ENCODE results near the gene POLR2H. TPM values are rescaled to one million over a fixed set of nuclear protein-coding genes. Genes with fewer than 3 reads are reported as not detected.
A peak's percentile ranks its signal among the peaks of the same experiment; 100 is the strongest.

POLR2H gene
- polyA plus RNA-seq, 6 donors from 2014 or later: 34.4 to 61.0 (median 49.1) TPM

- H3K4me1 Mint-ChIP-seq: peaks cover 13 to 25% (median 19%) of the 10 kb centered on the region in 3 donors
- DNase-seq: no peak
- no peaks in the 10 kb centered on the region for H3K9me3 Mint-ChIP-seq
- peaks cover 0 to 11% (median 5%) of the 10 kb centered on the region in 3 donors for H3K27me3 Mint-ChIP-seq
- ATAC-seq (ENCODE audit: low read depth in 2 of 2): no peak
- no peak overlapping the region for H3K27ac Mint-ChIP-seq
- H3K4me3 Mint-ChIP-seq: peak overlapping the region in 1 of 8 donors; percentile 78
- no peaks in the 10 kb centered on the region for H3K36me3 Mint-ChIP-seq
Measured at GRCh38 chr3:184358921-184359350, 2.6 kb upstream of the POLR2H start.

DNA sequence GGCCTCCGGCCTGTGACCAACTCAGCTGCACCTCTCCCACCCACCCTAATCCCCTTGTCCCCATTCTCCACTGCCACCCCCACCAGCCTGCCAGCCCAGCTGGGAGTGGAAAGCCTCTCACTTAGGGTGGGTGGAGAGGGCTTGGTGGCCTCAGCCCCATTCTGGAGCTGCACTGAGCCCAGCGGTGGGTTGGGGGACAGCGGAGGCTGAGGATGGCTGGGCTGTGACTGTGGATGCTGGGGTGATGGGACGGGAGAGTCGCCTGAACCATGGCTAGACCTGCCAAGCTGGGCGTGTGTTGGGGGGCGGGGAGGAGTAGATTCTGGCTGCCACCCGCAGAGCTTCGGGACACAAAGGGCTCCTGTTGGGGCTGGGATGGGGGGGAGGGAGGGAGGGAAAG, 1.9 kb upstream of the POLR2H start:
- Mint-ChIP-seq H3K36me3 (no peaks in the 10 kb centered on the region), H3K27me3 (peaks cover 0 to 11% (median 5%) of the 10 kb centered on the region in 3 donors)
- no peak for ATAC-seq (ENCODE audit: low read depth in 2 of 2)

GRCh38 chr3:184360070-184360928, 1.2 kb upstream of the POLR2H start:
- H3K27me3 Mint-ChIP-seq: peaks cover 0 to 11% (median 5%) of the 10 kb centered on the region in 3 donors
- H3K9me3 Mint-ChIP-seq: no peaks in the 10 kb centered on the region
- ATAC-seq (ENCODE audit: low read depth in 2 of 2) (no peak), DNase-seq (no peak)
- no peaks in the 10 kb centered on the region for H3K36me3 Mint-ChIP-seq
- peak overlapping the region; percentile 74 to 94 (median 86) for H3K4me3 Mint-ChIP-seq
- H3K4me1 Mint-ChIP-seq: peaks cover 24 to 33% (median 29%) of the 10 kb centered on the region in 3 donors
- H3K27ac Mint-ChIP-seq: peak overlapping the region in 3 of 6 donors; percentile 7 to 67 (median 34)

More for the DNA sequence above, 1.9 kb upstream of the POLR2H start:
- H3K27ac Mint-ChIP-seq: no peak overlapping the region
- H3K9me3 Mint-ChIP-seq: no peaks in the 10 kb centered on the region
- peaks cover 17 to 30% (median 25%) of the 10 kb centered on the region in 3 donors for H3K4me1 Mint-ChIP-seq
- H3K4me3 Mint-ChIP-seq: peak overlapping the region in 3 of 8 donors; percentile 56 to 94 (median 86)
- no peak for DNase-seq

DNA sequence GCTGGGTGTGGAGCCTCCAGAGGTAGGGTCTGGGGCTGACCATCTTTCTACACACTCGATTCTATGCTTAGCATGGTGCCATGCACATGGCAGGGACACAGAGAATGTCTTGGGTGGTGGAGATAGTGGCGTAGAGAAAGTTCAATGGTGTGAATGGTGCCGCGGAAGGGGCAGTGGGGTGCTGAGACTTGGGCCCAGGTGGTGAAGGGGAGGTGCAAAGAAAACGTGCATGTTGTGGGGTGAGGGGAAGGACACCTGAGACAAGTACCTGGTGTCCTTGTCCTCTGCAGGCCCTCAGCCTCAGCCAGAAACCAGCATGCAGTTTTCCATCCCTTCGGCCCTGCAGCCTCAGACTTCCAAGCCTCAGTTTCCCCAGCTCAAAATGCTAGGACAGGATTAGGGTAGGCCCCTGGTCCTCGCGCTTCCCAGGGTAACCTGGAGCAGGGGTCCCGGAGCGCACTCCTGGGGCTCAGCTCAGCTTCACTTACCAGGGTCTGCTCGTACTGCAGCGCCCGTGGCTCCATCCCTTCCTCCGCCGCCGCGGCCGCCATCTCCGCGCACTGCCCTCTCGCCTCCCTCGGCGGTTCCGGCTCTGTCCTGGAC, 480 bp upstream of the POLR2H start:
- peaks cover 26 to 33% (median 29%) of the 10 kb centered on the region in 3 donors for H3K4me1 Mint-ChIP-seq
- peak overlapping the region in 3 of 6 donors; percentile 34 to 80 (median 67) for H3K27ac Mint-ChIP-seq
- no peak for ATAC-seq (ENCODE audit: low read depth in 2 of 2)

DNA sequence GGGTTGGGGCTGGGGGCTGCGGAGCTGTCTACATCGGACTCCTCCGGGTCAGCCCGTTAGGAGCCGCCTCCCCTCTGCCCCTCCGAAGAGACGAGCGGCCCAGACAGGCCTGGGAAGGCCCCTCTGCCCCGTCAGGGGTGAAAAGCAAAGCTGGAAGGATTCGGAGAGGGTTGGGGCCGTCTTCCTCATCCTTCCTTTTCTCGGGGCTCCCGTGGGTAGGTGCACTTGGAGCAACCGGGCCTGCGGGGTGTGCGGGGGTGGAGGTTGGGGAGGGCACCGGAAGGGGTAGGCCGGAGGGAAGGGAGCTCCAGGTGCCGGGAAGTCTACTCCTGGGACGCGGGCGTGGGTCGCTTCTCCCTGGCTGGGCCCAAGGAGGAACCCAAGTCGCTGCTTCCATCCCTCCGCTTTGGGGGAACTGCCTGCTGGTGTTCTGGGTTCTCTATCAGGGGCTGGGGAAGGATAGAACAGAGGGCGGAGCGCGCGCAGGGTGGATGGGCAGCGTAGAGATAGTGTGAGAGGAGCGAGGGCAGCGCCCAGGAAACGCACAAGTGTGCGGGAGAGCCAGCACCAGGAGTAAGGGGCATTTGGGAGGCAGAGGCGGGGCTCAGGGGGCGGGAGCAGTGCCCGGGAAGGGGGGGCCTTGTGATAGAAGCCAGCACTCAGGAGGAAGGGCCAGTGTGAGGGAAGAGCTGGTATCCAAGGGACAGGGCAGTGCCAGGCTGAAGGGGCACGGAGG, 590 bp downstream of the POLR2H start:
- no peaks in the 10 kb centered on the region for H3K9me3 Mint-ChIP-seq
- DNase-seq (peak; percentile 38), ATAC-seq (ENCODE audit: low read depth in 2 of 2) (peak; percentile 2 to 6)
- no peaks in the 10 kb centered on the region for H3K36me3 Mint-ChIP-seq
- peaks cover 28 to 33% (median 32%) of the 10 kb centered on the region in 3 donors for H3K4me1 Mint-ChIP-seq
- H3K27me3 Mint-ChIP-seq: peaks cover 0 to 11% (median 5%) of the 10 kb centered on the region in 3 donors
- H3K4me3 Mint-ChIP-seq: peak overlapping the region; percentile 87 to 98 (median 96)
- peak overlapping the region; percentile 67 to 93 (median 88) for H3K27ac Mint-ChIP-seq

More for the DNA sequence above, 480 bp upstream of the POLR2H start:
- no peaks in the 10 kb centered on the region for H3K36me3 Mint-ChIP-seq
- H3K4me3 Mint-ChIP-seq: peak overlapping the region; percentile 74 to 94 (median 86)
- H3K27me3 Mint-ChIP-seq: peaks cover 0 to 11% (median 5%) of the 10 kb centered on the region in 3 donors
- H3K9me3 Mint-ChIP-seq: no peaks in the 10 kb centered on the region
- DNase-seq: no peak

DNA sequence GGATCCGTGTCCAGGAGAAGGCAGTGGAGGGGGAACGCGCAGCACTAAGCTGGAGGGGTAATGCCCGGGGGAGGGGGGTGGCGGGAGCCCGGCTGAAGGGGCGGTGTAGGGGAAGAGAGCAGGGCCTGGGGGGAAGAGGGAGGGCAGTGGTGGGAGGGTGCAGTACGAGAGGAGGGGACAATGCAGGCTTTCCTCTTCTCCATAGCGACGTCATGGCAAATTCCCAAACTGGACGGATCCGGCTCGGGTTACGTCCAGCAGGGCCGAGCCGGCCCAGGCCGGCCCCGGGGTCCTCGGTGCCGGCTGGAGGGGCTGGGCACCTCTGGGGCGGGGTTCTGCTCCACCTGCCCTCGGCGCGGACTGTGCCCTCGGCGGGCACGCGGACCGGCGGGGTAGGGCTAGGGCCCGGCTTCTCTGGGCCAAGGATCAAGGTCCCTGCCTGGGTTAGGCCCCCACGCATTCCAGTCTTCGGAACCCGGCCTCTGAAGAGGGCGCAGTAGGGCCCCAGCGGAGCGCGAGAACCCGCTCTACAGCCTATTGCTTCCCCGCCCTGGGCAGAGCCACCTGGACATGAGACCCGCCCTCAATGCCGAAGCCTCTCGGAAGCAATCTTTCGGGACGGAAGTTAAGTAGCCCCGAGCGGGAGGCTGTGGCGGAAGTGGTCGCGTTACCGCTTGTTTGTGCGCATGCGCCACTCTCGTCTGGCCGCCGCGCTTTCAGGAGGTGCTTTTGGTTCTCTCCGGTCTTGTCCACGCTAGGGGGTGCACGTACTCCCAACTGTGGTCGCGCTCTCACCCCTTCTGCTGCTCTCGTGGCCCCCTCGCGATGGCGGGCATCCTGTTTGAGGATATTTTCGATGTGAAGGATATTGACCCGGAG, 1.4 kb downstream of the POLR2H start:
- peak; percentile 87 to 90 for ATAC-seq (ENCODE audit: low read depth in 2 of 2)
- peak overlapping the region; percentile 87 to 99 (median 96) for H3K4me3 Mint-ChIP-seq
- DNase-seq: peak; percentile 96
- peaks cover 28 to 33% (median 32%) of the 10 kb centered on the region in 3 donors for H3K4me1 Mint-ChIP-seq
- no peaks in the 10 kb centered on the region for H3K9me3 Mint-ChIP-seq
- H3K27ac Mint-ChIP-seq: peak overlapping the region; percentile 89 to 98 (median 96)
- peaks cover 0 to 4% of the 10 kb centered on the region in 2 donors for H3K36me3 Mint-ChIP-seq
- H3K27me3 Mint-ChIP-seq: peaks cover 0 to 11% (median 5%) of the 10 kb centered on the region in 3 donors

DNA sequence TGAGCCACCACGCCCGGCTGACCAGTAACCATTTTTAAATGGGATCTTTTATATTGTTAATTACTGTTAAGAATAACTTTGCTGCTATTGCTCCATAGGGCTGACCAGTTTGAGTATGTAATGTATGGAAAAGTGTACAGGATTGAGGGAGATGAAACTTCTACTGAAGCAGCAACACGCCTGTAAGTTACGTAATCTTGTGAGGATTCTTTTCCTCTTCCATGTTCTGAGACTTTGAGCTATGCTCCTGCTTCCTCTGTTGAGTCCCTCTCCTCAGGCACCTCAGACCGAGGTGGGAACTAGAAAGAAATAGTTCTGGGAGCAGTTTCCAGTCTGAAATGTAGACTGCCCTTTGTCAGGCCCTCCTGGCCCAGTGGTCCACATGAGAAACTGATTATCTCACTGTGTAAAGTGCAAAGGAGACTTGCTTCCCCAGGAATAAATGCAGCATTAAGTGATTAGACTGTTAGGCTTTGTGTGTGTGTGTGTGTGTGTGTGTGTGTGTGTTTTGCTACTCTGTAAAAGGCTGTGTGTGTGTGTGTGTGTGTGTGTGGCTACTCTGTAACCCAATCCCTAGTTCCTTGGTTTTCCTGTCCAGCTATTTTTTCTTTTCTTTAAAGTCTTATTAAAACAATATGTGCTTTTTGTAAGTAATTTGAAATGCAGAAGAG, 5.2 kb downstream of the POLR2H start:
- H3K4me3 Mint-ChIP-seq: peak overlapping the region in 1 of 8 donors; percentile 36
- H3K36me3 Mint-ChIP-seq: peaks cover 0 to 10% of the 10 kb centered on the region in 2 donors
- H3K4me1 Mint-ChIP-seq: peaks cover 23 to 26% (median 24%) of the 10 kb centered on the region in 3 donors
- no peak overlapping the region for H3K27ac Mint-ChIP-seq
- DNase-seq (no peak), ATAC-seq (ENCODE audit: low read depth in 2 of 2) (no peak)
- no peaks in the 10 kb centered on the region for H3K9me3 Mint-ChIP-seq
- no peaks in the 10 kb centered on the region for H3K27me3 Mint-ChIP-seq

GRCh38 chr3:184368116-184368515, 6.6 kb downstream of the POLR2H start:
- Mint-ChIP-seq H3K36me3 (peaks cover 0 to 10% of the 10 kb centered on the region in 2 donors), H3K4me3 (no peak overlapping the region), H3K27me3 (no peaks in the 10 kb centered on the region), H3K27ac (peak overlapping the region in 1 of 6 donors; percentile 39), H3K4me1 (peaks cover 16 to 24% (median 21%) of the 10 kb centered on the region in 3 donors), H3K9me3 (no peaks in the 10 kb centered on the region)
- ATAC-seq (ENCODE audit: low read depth in 2 of 2) (no peak), DNase-seq (no peak)

GRCh38 chr3:184368586-184369183, 7.2 kb downstream of the POLR2H start:
- H3K27me3 Mint-ChIP-seq: no peaks in the 10 kb centered on the region
- ATAC-seq (ENCODE audit: low read depth in 2 of 2) (no peak), DNase-seq (no peak)
- H3K36me3 Mint-ChIP-seq: peaks cover 0 to 10% of the 10 kb centered on the region in 2 donors
- H3K4me3 Mint-ChIP-seq: no peak overlapping the region
- H3K27ac Mint-ChIP-seq: peak overlapping the region in 2 of 6 donors; percentile 17 to 44
- H3K4me1 Mint-ChIP-seq: peaks cover 10 to 20% (median 16%) of the 10 kb centered on the region in 3 donors
- no peaks in the 10 kb centered on the region for H3K9me3 Mint-ChIP-seq

GRCh38 chr3:184371570-184372018, 10.1 kb downstream of the POLR2H start:
- peak; percentile 73 to 85 for ATAC-seq (ENCODE audit: low read depth in 2 of 2)
- peak overlapping the region in 1 of 8 donors; percentile 47 for H3K4me3 Mint-ChIP-seq
- peak overlapping the region in 1 of 6 donors; percentile 20 for H3K27ac Mint-ChIP-seq
- H3K9me3 Mint-ChIP-seq: no peaks in the 10 kb centered on the region
- peaks cover 17% of the 10 kb centered on the region in 3 donors for H3K27me3 Mint-ChIP-seq
- H3K36me3 Mint-ChIP-seq: peaks cover 0 to 10% of the 10 kb centered on the region in 2 donors
- peak; percentile 42 for DNase-seq
- peaks cover 0 to 6% (median 2%) of the 10 kb centered on the region in 3 donors for H3K4me1 Mint-ChIP-seq

DNA sequence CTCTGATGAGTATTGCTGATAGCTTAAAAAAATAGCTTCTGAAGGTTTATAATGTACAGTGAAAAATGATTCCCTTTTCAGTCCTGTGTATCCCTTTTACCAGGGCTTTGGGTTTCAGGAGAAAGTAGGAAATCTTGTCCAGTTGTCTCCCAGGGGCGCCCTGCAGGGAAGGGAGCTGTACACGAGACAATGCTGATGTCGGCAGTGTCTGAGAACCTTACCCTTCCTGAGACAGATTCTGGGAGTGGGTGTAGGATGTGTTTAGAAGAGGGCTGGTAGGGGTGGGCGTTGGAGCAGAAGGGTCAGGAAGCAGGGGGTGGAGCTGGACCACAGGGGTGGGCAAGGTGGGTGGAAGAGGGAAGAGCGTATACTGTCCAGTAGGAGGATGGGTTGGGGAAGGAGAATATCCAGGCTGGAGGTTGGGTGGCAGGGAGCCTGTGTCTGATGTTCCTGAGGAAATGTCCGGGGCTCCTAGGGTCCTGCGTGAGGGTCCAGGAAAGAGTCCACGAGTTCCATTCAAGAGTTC, 10.8 kb downstream of the POLR2H start:
- no peak for DNase-seq
- no peak overlapping the region for H3K4me3 Mint-ChIP-seq
- H3K27me3 Mint-ChIP-seq: peaks cover 24 to 25% (median 25%) of the 10 kb centered on the region in 3 donors
- H3K27ac Mint-ChIP-seq: peak overlapping the region in 2 of 6 donors; percentile 74 to 93
- no peak for ATAC-seq (ENCODE audit: low read depth in 2 of 2)
- H3K36me3 Mint-ChIP-seq: peaks cover 0 to 10% of the 10 kb centered on the region in 2 donors
- peaks cover 0 to 6% (median 0%) of the 10 kb centered on the region in 3 donors for H3K4me1 Mint-ChIP-seq
- no peaks in the 10 kb centered on the region for H3K9me3 Mint-ChIP-seq

All from naive B cell (primary cell).